Spleen (tissue), 11 donors: ENCODE results near the gene DES. TPM values are rescaled to one million over a fixed set of nuclear protein-coding genes. Genes with fewer than 3 reads are reported as not detected.

Experiments used
- DNase-seq: peaks from one replicate; pipeline ENCODE4 v3.0.0-alpha.2; 2020
- H3K27ac ChIP-seq, 8 donors: fragments of 200-600 bp; sonication (generic) in 7 of 8; 1 replicate in 4 of 8; 2 replicates in 4 of 8; pipeline versions ENCODE4 v1.5.0 to v1.8.0; 2016 to 2021; ENCODE audit warnings: inconsistent platforms in 4 of 8, mild to moderate bottlenecking in 4 of 8, moderate library complexity in 1 of 8
- H3K27me3 ChIP-seq, 7 donors: fragments of 200-600 bp; sonication (generic) in 6 of 7; replicated peaks in 1 of 7; 1 replicate in 4 of 7; 2 replicates in 3 of 7; pipeline versions ENCODE4 v1.5.0 to v1.8.0; 2016 to 2021; ENCODE audit warnings: inconsistent platforms in 3 of 7, mild to moderate bottlenecking in 1 of 7
- H3K36me3 ChIP-seq, 6 donors: fragments of 200-600 bp; sonication (generic) in 5 of 6; 1 replicate in 4 of 6; 2 replicates in 2 of 6; pipeline versions ENCODE4 v1.5.0 to v1.8.0; 2016 to 2021; ENCODE audit warnings: inconsistent platforms in 2 of 6
- H3K4me1 ChIP-seq, 6 donors: fragments of 200-600 bp; sonication (generic) in 5 of 6; 1 replicate in 3 of 6; 2 replicates in 3 of 6; pipeline versions ENCODE4 v1.5.0 to v1.8.0; 2016 to 2021; ENCODE audit warnings: inconsistent platforms in 3 of 6
- H3K4me3 ChIP-seq, 8 donors: fragments of 200-600 bp; sonication (generic) in 7 of 8; 1 replicate in 4 of 8; 2 replicates in 4 of 8; pipeline versions ENCODE4 v1.5.0 to v1.8.0; 2016 to 2021; ENCODE audit warnings: inconsistent platforms in 4 of 8, mild to moderate bottlenecking in 4 of 8, moderate library complexity in 2 of 8
- H3K9me3 ChIP-seq, 8 donors: fragments of 200-600 bp; sonication (generic) in 7 of 8; 1 replicate in 4 of 8; 2 replicates in 4 of 8; pipeline versions ENCODE4 v1.5.0 to v1.8.0; 2016 to 2021; ENCODE audit warnings: inconsistent platforms in 4 of 8
- POLR2A ChIP-seq, 3 donors: fragments of 450-650 bp; IDR thresholded peaks; one replicate each; pipeline ENCODE4 v1.5.1; 2017; ENCODE audit warnings: antibody characterized with exemption in 3 of 3, mild to moderate bottlenecking in 1 of 3
- POLR2AphosphoS5 ChIP-seq, 3 donors: sonication (generic); formaldehyde crosslinking; IDR thresholded peaks; one replicate each; pipeline ENCODE4 v1.5.1; 2017; ENCODE audit warnings: antibody characterized with exemption in 3 of 3
- WGBS, 5 donors: extraction: QIAGEN DNeasy Blood & Tissue Kit in 3 of 5; methylation state at CpG; one replicate each; pipeline versions ENCODE4 v1.1.5 to v1.1.7; 2013 to 2018; 5-methylcytosine and 5-hydroxymethylcytosine counted together
- intact Hi-C: fragments of 100-400 bp; cut with DNase I; formaldehyde crosslinking; loops from one replicate; pipeline ENCODE4 v1.15.0; 2023; ENCODE audit warnings: low total_unique reads
- polyA plus RNA-seq, 3 donors: library from polyadenylated mRNA; stranded (reverse); fragments of 200-250 nt; gene quantifications; one replicate each; pipeline ENCODE4 v1.2.1, GENCODE V29; 2013
- total RNA-seq, 7 donors: library from RNA; depleted of rRNA in 3 of 7; stranded (reverse); fragments of >200 nt in 3 of 7; fragmentation: NEBNext Ultra II Directional in 4 of 7; extraction: Animal tissue kit (Norgen Biotek cat#: 25700) in 4 of 7; gene quantifications; one replicate each; pipeline versions ENCODE4 v1.1.0 to v1.2.1, GENCODE V29; 2016 to 2021
- TF ChIP-seq, protein P1 (sequence below), 11 experiments: fragments of 200-600 bp in 7 of 11; fragments of 450-650 bp in 4 of 11; sonication (generic) in 4 of 11; IDR thresholded peaks in 8 of 11; conservative IDR thresholded peaks in 3 of 11; 1 replicate in 7 of 11; 2 replicates in 4 of 11; pipeline versions ENCODE4 v1.4.0 to v1.8.0; 2016 to 2021; ENCODE audit warnings: antibody characterized with exemption in 11 of 11, inconsistent platforms in 4 of 11, mild to moderate bottlenecking in 1 of 11
- donor health status: healthy with polysubstance abuse.
- donor health status: DM: no; HTN: no; CAD: no; lungs with moderate emphysema.
- donor health status: DM: no; HTN: no; CAD: no.
- donor health status: Bipolar disorder and iron deficiency.
- donor health status: healthy.
- donor health status: DM: no; HTN: no; CAD: no.
- donor health status: DM: yes; HTN: yes; CAD: no.

Gene DES
- total and polyA plus RNA-seq, 10 donors: 4.3 to 24.7 (median 11.7) TPM

- WGBS, 5 donors: 77 to 92% (median 79%) methylated on average over 6 to 7 of the region's 7 CpGs
- no peak overlapping the region for H3K4me3 ChIP-seq
- intact Hi-C loops: no loop called here
- TF ChIP-seq POLR2A (IDR thresholded peaks at IDR 0.05) (no peak), POLR2AphosphoS5 (IDR thresholded peaks at IDR 0.05) (no peak)
- TF ChIP-seq, protein P1, sequence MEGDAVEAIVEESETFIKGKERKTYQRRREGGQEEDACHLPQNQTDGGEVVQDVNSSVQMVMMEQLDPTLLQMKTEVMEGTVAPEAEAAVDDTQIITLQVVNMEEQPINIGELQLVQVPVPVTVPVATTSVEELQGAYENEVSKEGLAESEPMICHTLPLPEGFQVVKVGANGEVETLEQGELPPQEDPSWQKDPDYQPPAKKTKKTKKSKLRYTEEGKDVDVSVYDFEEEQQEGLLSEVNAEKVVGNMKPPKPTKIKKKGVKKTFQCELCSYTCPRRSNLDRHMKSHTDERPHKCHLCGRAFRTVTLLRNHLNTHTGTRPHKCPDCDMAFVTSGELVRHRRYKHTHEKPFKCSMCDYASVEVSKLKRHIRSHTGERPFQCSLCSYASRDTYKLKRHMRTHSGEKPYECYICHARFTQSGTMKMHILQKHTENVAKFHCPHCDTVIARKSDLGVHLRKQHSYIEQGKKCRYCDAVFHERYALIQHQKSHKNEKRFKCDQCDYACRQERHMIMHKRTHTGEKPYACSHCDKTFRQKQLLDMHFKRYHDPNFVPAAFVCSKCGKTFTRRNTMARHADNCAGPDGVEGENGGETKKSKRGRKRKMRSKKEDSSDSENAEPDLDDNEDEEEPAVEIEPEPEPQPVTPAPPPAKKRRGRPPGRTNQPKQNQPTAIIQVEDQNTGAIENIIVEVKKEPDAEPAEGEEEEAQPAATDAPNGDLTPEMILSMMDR (IDR thresholded peaks at IDR 0.05 in 8 of 11, conservative IDR thresholded peaks at IDR 0.05 in 3 of 11): no peak
- no peak for DNase-seq
- H3K4me1 ChIP-seq: no peaks in the 10 kb centered on the region
- H3K36me3 ChIP-seq: no peaks in the 10 kb centered on the region
- H3K27me3 ChIP-seq: peaks cover 0 to 27% (median 6%) of the 10 kb centered on the region in 7 donors
- no peak overlapping the region for H3K27ac ChIP-seq
- no peaks in the 10 kb centered on the region for H3K9me3 ChIP-seq
These were observed 7.9 kb downstream of the DES start for GRCh38 chr2:219426068-219426443.

- Histone ChIP-seq H3K9me3 (no peaks in the 10 kb centered on the region), H3K27ac (no peak overlapping the region), H3K4me3 (no peak overlapping the region), H3K27me3 (peaks cover 0 to 21% (median 6%) of the 10 kb centered on the region in 7 donors), H3K36me3 (no peaks in the 10 kb centered on the region), H3K4me1 (no peaks in the 10 kb centered on the region)
- WGBS, 5 donors: 72 to 94% (median 91%) methylated on average over 7 of the region's 7 CpGs
- no peak for DNase-seq
- TF ChIP-seq POLR2A (IDR thresholded peaks at IDR 0.05) (no peak), POLR2AphosphoS5 (IDR thresholded peaks at IDR 0.05) (no peak)
- TF ChIP-seq, protein P1 (IDR thresholded peaks at IDR 0.05 in 8 of 11, conservative IDR thresholded peaks at IDR 0.05 in 3 of 11): no peak
- intact Hi-C loops: no loop called here
These were observed 8.5 kb downstream of the DES start for GRCh38 chr2:219426534-219427136.

- H3K27ac ChIP-seq: no peak overlapping the region
- TF ChIP-seq, protein P1 (IDR thresholded peaks at IDR 0.05 in 8 of 11, conservative IDR thresholded peaks at IDR 0.05 in 3 of 11): no peak
- TF ChIP-seq POLR2A (IDR thresholded peaks at IDR 0.05) (no peak), POLR2AphosphoS5 (IDR thresholded peaks at IDR 0.05) (no peak)
- no peaks in the 10 kb centered on the region for H3K36me3 ChIP-seq
- peaks cover 0 to 27% (median 6%) of the 10 kb centered on the region in 7 donors for H3K27me3 ChIP-seq
- H3K4me3 ChIP-seq: no peak overlapping the region
- no peaks in the 10 kb centered on the region for H3K9me3 ChIP-seq
- H3K4me1 ChIP-seq: no peaks in the 10 kb centered on the region
- DNase-seq: no peak
- intact Hi-C loops: no loop called here
These were observed 10.3 kb downstream of the DES start for GRCh38 chr2:219428469-219428868.

GRCh38 chr2:219429958-219430606 lies 11.9 kb downstream of the DES start:
- Histone ChIP-seq H3K4me3 (no peak overlapping the region), H3K9me3 (no peaks in the 10 kb centered on the region), H3K4me1 (peaks cover 4 to 8% (median 6%) of the 10 kb centered on the region in 6 donors), H3K27ac (no peak overlapping the region), H3K36me3 (no peaks in the 10 kb centered on the region), H3K27me3 (peaks cover 2 to 42% (median 18%) of the 10 kb centered on the region in 7 donors)
- no peak for DNase-seq
- TF ChIP-seq, protein P1 (IDR thresholded peaks at IDR 0.05 in 8 of 11, conservative IDR thresholded peaks at IDR 0.05 in 3 of 11): no peak
- TF ChIP-seq POLR2A (IDR thresholded peaks at IDR 0.05) (no peak), POLR2AphosphoS5 (IDR thresholded peaks at IDR 0.05) (no peak)
- intact Hi-C loops: no loop called here
- 83 to 91% (median 88%) methylated on average over 7 of the region's 7 CpGs for WGBS, 5 donors
